Neural progenitor cell (in vitro differentiated cells): Measurements from ENCODE around the gene CRIM1. TPM values are rescaled to one million over a fixed set of nuclear protein-coding genes. Genes with fewer than 3 reads are reported as not detected.

Experiments
- DNase-seq: peaks from one replicate; pipeline ENCODE4 v3.0.0-alpha.2; 2016; ENCODE audit warnings: low spot score
- H2AFZ ChIP-seq: fragments of 200-600 bp; sonication (generic); replicated peaks from 2 replicates; pipeline ENCODE4 v1.6.1; 2016; ENCODE audit warnings: antibody characterized with exemption
- H3F3A ChIP-seq: fragments of 200-600 bp; sonication (generic); 2 replicates; pipeline ENCODE4 v1.6.1; 2016; ENCODE audit warnings: antibody characterized with exemption, low read depth
- H3K27ac ChIP-seq: fragments of 200-600 bp; sonication (generic); 2 replicates; pipeline ENCODE4 v1.5.1; 2016; ENCODE audit warnings: mild to moderate bottlenecking
- H3K27me3 ChIP-seq: fragments of 200-600 bp; sonication (generic); 2 replicates; pipeline ENCODE4 v1.6.1; 2016; ENCODE audit warnings: mild to moderate bottlenecking, moderate library complexity
- H3K36me3 ChIP-seq: fragments of 200-600 bp; sonication (generic); 2 replicates; pipeline ENCODE4 v1.5.1; 2016
- H3K4me1 ChIP-seq: fragments of 200-600 bp; sonication (generic); 2 replicates; pipeline ENCODE4 v1.6.1; 2016; ENCODE audit warnings: mixed run types
- H3K4me2 ChIP-seq: fragments of 200-600 bp; sonication (generic); 2 replicates; pipeline ENCODE4 v1.6.1; 2016
- H3K4me3 ChIP-seq: fragments of 200-600 bp; sonication (generic); 2 replicates; pipeline ENCODE4 v1.5.1; 2016
- H3K79me2 ChIP-seq: fragments of 200-600 bp; sonication (generic); 2 replicates; pipeline ENCODE4 v1.6.1; 2016; ENCODE audit warnings: low read depth
- H3K9ac ChIP-seq: fragments of 200-600 bp; sonication (generic); 2 replicates; pipeline ENCODE4 v1.6.1; 2016
- H3K9me3 ChIP-seq: fragments of 200-600 bp; sonication (generic); 2 replicates; pipeline ENCODE4 v1.5.1; 2016; ENCODE audit warnings: low read depth
- H4K20me1 ChIP-seq: fragments of 200-600 bp; sonication (generic); 2 replicates; pipeline ENCODE4 v1.6.1; 2016; ENCODE audit warnings: low read depth
- H3K27ac Mint-ChIP-seq: 3 replicates; pipeline ENCODE4 v1.8.0; 2021; ENCODE audit warnings: mixed read lengths
- H3K27me3 Mint-ChIP-seq: 2 replicates; pipeline ENCODE4 v1.8.0; 2022; ENCODE audit warnings: low read depth, mild to moderate bottlenecking, inconsistent platforms, moderate library complexity, mixed read lengths; ENCODE audit not compliant: insufficient read depth
- H3K36me3 Mint-ChIP-seq: 3 replicates; pipeline ENCODE4 v1.8.0; 2021; ENCODE audit warnings: mixed read lengths
- H3K4me1 Mint-ChIP-seq: 3 replicates; pipeline ENCODE4 v1.8.0; 2021; ENCODE audit warnings: mixed read lengths
- H3K4me3 Mint-ChIP-seq: 3 replicates; pipeline ENCODE4 v1.8.0; 2021; ENCODE audit warnings: mild to moderate bottlenecking, moderate library complexity, mixed read lengths
- H3K9me3 Mint-ChIP-seq: 3 replicates; pipeline ENCODE4 v1.8.0; 2020; ENCODE audit warnings: mixed read lengths
- EZH2 ChIP-seq: fragments of 200-600 bp; sonication (generic); IDR thresholded peaks from 2 replicates; pipeline ENCODE4 v1.6.1; 2017; ENCODE audit warnings: antibody characterized with exemption, mild to moderate bottlenecking, moderate library complexity
- EZH2phosphoT487 ChIP-seq: fragments of 200-600 bp; sonication (generic); IDR thresholded peaks from 2 replicates; pipeline ENCODE4 v1.6.1; 2017; ENCODE audit warnings: antibody characterized with exemption
- total RNA-seq: library from RNA; depleted of rRNA; stranded (reverse); fragments of >200 nt; gene quantifications from 2 replicates; pipeline ENCODE4 v1.2.3, GENCODE V29; 2015; ENCODE audit warnings: low replicate concordance
- TF ChIP-seq, protein P1 (sequence below): fragments of 200-600 bp; sonication (generic); IDR thresholded peaks from 2 replicates; pipeline ENCODE4 v1.5.1; 2017; ENCODE audit warnings: antibody characterized with exemption, mild to moderate bottlenecking

CRIM1 gene
- total RNA-seq, 1 donor from 2014 or later, result 4.9 TPM

DNA sequence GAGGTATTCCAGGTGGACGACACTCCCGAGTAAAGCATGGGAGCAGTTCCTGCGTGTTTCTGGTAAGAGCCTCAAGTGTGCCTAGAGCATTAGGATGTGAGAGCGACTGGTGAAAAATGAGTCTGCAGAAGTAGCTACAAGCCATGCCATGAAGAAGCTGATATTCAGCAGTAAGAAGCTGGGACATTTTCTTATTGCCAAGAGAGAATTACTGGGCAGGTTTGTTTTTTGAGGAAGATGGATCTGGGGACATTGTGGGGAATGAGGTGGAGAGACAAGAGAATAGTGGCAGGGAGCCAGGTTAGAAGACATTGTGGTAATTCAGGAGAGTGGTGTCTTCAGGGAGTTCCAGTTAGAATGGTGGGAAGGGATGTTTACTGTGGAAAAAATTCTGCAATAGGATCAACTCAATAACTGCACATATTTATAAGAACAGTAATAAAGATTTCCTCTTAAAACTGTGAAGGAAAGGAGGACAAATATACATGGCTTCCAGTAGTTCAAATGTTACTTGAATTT lies 38.2 kb downstream of the CRIM1 start:
- peak overlapping the region; percentile 29 for H3K27ac Mint-ChIP-seq
- no peaks in the 10 kb centered on the region for H3K9me3 Mint-ChIP-seq

DNA sequence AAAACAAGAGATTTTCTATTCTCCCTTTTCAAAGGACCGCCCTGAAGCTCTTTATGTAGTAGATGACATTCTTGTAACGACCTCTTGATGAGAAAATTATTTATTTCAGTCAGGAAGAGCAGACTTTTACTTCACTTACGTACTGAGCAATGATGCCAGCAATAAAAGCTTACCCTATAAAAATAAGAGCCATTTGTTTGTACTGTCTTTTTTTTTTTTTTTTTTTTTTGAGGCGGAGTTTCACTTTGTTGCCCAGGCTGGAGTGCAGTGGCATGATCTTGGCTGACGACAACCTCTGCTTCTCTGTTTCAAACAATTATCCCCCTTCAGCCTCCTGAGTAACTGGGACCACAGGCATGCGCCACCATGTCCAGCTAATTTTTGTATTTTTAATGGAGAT lies 39.2 kb downstream of the CRIM1 start:
- Histone ChIP-seq H2AFZ (no peak overlapping the region), H3K27me3 (no peaks in the 10 kb centered on the region), H3K36me3 (no peaks in the 10 kb centered on the region), H3K4me3 (no peak overlapping the region), H4K20me1 (no peaks in the 10 kb centered on the region), H3F3A (peaks cover 9% of the 10 kb centered on the region), H3K9me3 (no peaks in the 10 kb centered on the region), H3K4me2 (no peak overlapping the region), H3K4me1 (peaks cover 8% of the 10 kb centered on the region), H3K27ac (no peak overlapping the region), H3K79me2 (peaks cover 9% of the 10 kb centered on the region), H3K9ac (no peak overlapping the region)
- DNase-seq, result no peak
- H3K9me3 Mint-ChIP-seq, result no peaks in the 10 kb centered on the region
- peaks cover 6% of the 10 kb centered on the region for H3K36me3 Mint-ChIP-seq
- H3K27ac Mint-ChIP-seq, result no peak overlapping the region
- no peaks in the 10 kb centered on the region for H3K27me3 Mint-ChIP-seq
- no peak for TF ChIP-seq EZH2phosphoT487
- TF ChIP-seq EZH2, result no peak
- TF ChIP-seq, protein P1, sequence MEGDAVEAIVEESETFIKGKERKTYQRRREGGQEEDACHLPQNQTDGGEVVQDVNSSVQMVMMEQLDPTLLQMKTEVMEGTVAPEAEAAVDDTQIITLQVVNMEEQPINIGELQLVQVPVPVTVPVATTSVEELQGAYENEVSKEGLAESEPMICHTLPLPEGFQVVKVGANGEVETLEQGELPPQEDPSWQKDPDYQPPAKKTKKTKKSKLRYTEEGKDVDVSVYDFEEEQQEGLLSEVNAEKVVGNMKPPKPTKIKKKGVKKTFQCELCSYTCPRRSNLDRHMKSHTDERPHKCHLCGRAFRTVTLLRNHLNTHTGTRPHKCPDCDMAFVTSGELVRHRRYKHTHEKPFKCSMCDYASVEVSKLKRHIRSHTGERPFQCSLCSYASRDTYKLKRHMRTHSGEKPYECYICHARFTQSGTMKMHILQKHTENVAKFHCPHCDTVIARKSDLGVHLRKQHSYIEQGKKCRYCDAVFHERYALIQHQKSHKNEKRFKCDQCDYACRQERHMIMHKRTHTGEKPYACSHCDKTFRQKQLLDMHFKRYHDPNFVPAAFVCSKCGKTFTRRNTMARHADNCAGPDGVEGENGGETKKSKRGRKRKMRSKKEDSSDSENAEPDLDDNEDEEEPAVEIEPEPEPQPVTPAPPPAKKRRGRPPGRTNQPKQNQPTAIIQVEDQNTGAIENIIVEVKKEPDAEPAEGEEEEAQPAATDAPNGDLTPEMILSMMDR, result no peak
- peaks cover 9% of the 10 kb centered on the region for H3K4me1 Mint-ChIP-seq
- no peak overlapping the region for H3K4me3 Mint-ChIP-seq

More for the DNA sequence above, 38.2 kb downstream of the CRIM1 start:
- H4K20me1 ChIP-seq, result no peaks in the 10 kb centered on the region
- no peak overlapping the region for H3K27ac ChIP-seq
- no peaks in the 10 kb centered on the region for H3K9me3 ChIP-seq
- Mint-ChIP-seq H3K4me1 (peaks cover 9% of the 10 kb centered on the region), H3K4me3 (no peak overlapping the region), H3K36me3 (peaks cover 6% of the 10 kb centered on the region), H3K27me3 (no peaks in the 10 kb centered on the region)
- H3K27me3 ChIP-seq, result no peaks in the 10 kb centered on the region
- H3K36me3 ChIP-seq, result no peaks in the 10 kb centered on the region
- DNase-seq, result no peak
- peaks cover 8% of the 10 kb centered on the region for H3K4me1 ChIP-seq
- peaks cover 9% of the 10 kb centered on the region for H3F3A ChIP-seq
- no peak overlapping the region for H3K9ac ChIP-seq
- peaks cover 9% of the 10 kb centered on the region for H3K79me2 ChIP-seq
- no peak for TF ChIP-seq EZH2phosphoT487
- TF ChIP-seq EZH2, result no peak
- TF ChIP-seq, protein P1, result no peak
- no peak overlapping the region for H2AFZ ChIP-seq
- no peak overlapping the region for H3K4me3 ChIP-seq
- H3K4me2 ChIP-seq, result no peak overlapping the region

DNA sequence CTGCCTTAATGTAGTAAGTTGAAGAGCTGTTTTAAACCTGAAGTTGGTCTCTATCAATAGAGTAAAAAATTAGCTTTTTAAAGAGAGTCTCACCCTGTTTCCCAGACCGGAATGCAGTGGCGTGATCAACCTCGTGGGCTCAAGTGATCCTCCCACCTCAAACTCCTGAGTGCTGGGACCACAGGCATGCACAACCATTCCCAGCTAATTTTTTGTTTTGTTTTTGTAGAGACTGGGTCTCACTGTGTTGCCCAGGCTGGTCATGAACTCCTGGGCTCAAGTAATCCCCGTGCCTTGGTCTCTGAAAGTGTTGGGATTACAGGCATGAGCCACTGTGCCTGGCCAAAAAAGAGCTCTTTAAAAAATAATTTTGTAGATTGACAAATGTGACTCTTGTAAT lies 40.3 kb downstream of the CRIM1 start:
- Histone ChIP-seq H3K9ac (no peak overlapping the region), H3K27me3 (no peaks in the 10 kb centered on the region), H3K79me2 (peaks cover 9% of the 10 kb centered on the region), H4K20me1 (no peaks in the 10 kb centered on the region), H2AFZ (no peak overlapping the region), H3F3A (peaks cover 9% of the 10 kb centered on the region), H3K9me3 (no peaks in the 10 kb centered on the region), H3K4me2 (no peak overlapping the region), H3K27ac (no peak overlapping the region), H3K36me3 (no peaks in the 10 kb centered on the region), H3K4me3 (no peak overlapping the region), H3K4me1 (peaks cover 8% of the 10 kb centered on the region)
- Mint-ChIP-seq H3K36me3 (peaks cover 6% of the 10 kb centered on the region), H3K27ac (no peak overlapping the region), H3K4me3 (no peak overlapping the region), H3K4me1 (peaks cover 9% of the 10 kb centered on the region), H3K27me3 (no peaks in the 10 kb centered on the region), H3K9me3 (no peaks in the 10 kb centered on the region)
- DNase-seq, result no peak
- no peak for TF ChIP-seq EZH2phosphoT487
- no peak for TF ChIP-seq EZH2
- TF ChIP-seq, protein P1, result no peak
